ENCODE results near the gene GPSM1. TPM values are rescaled to one million over a fixed set of nuclear protein-coding genes. Genes with fewer than 3 reads are reported as not detected.

Gene GPSM1
- total RNA-seq, 1 donor from 2014 or later: 59.4 TPM

- DNase-seq (ENCODE audit: low read depth): no peak
- Mint-ChIP-seq H3K4me3 (ENCODE audit: unreplicated experiment) (no peak overlapping the region), H3K36me3 (ENCODE audit: low read depth, unreplicated experiment) (no peaks in the 10 kb centered on the region), H3K27ac (ENCODE audit: unreplicated experiment) (no peak overlapping the region), H3K27me3 (ENCODE audit: low read depth, unreplicated experiment) (no peaks in the 10 kb centered on the region), H3K4me1 (ENCODE audit: low read depth, unreplicated experiment) (peaks cover 7% of the 10 kb centered on the region), H3K9me3 (ENCODE audit: unreplicated experiment) (no peaks in the 10 kb centered on the region)
- H3K27me3 ChIP-seq (ENCODE audit: insufficient read depth, low read length): no peaks in the 10 kb centered on the region
- H4K20me1 ChIP-seq (ENCODE audit: insufficient read depth, low read length): peaks cover 32% of the 10 kb centered on the region
- no peak overlapping the region for H3K4me2 ChIP-seq (ENCODE audit: low read length)
- peaks cover 10% of the 10 kb centered on the region for H3K79me2 ChIP-seq (ENCODE audit: insufficient read depth, low read length)
- H2AFZ ChIP-seq (ENCODE audit: low read depth, low read length): no peak overlapping the region
- no peak overlapping the region for H3K4me3 ChIP-seq (ENCODE audit: insufficient read depth, low read depth, low read length)
- TF ChIP-seq EZH2 (IDR thresholded peaks at IDR 0.05; ENCODE audit: insufficient read depth, low read length) (no peak), CTCF (IDR thresholded peaks at IDR 0.05; ENCODE audit: insufficient read depth, low read depth, low read length) (no peak)
- no peak overlapping the region for H3K27ac ChIP-seq (ENCODE audit: low read depth, low read length)
- no peak overlapping the region for H3K9ac ChIP-seq (ENCODE audit: low read length)
- no peaks in the 10 kb centered on the region for H3K36me3 ChIP-seq (ENCODE audit: insufficient read depth, low read length)
- H3K4me1 ChIP-seq (ENCODE audit: insufficient read depth, low read length): peaks cover 32% of the 10 kb centered on the region
- no peaks in the 10 kb centered on the region for H3K9me3 ChIP-seq (ENCODE audit: insufficient read depth, low read depth, low read length)
- no peak for FAIRE-seq
Observed at GRCh38 chr9:136358016-136358415, 30.7 kb downstream of the GPSM1 start.

- peaks cover 10% of the 10 kb centered on the region for H3K79me2 ChIP-seq (ENCODE audit: insufficient read depth, low read length)
- no peaks in the 10 kb centered on the region for H3K27me3 ChIP-seq (ENCODE audit: insufficient read depth, low read length)
- Mint-ChIP-seq H3K4me1 (ENCODE audit: low read depth, unreplicated experiment) (peaks cover 7% of the 10 kb centered on the region), H3K9me3 (ENCODE audit: unreplicated experiment) (no peaks in the 10 kb centered on the region), H3K27me3 (ENCODE audit: low read depth, unreplicated experiment) (no peaks in the 10 kb centered on the region), H3K27ac (ENCODE audit: unreplicated experiment) (no peak overlapping the region), H3K36me3 (ENCODE audit: low read depth, unreplicated experiment) (no peaks in the 10 kb centered on the region), H3K4me3 (ENCODE audit: unreplicated experiment) (no peak overlapping the region)
- no peak overlapping the region for H3K9ac ChIP-seq (ENCODE audit: low read length)
- FAIRE-seq (no peak), DNase-seq (ENCODE audit: low read depth) (no peak)
- peaks cover 26% of the 10 kb centered on the region for H4K20me1 ChIP-seq (ENCODE audit: insufficient read depth, low read length)
- no peak overlapping the region for H3K27ac ChIP-seq (ENCODE audit: low read depth, low read length)
- peaks cover 34% of the 10 kb centered on the region for H3K4me1 ChIP-seq (ENCODE audit: insufficient read depth, low read length)
- H3K4me2 ChIP-seq (ENCODE audit: low read length): no peak overlapping the region
- TF ChIP-seq EZH2 (IDR thresholded peaks at IDR 0.05; ENCODE audit: insufficient read depth, low read length) (no peak), CTCF (IDR thresholded peaks at IDR 0.05; ENCODE audit: insufficient read depth, low read depth, low read length) (no peak)
- no peaks in the 10 kb centered on the region for H3K9me3 ChIP-seq (ENCODE audit: insufficient read depth, low read depth, low read length)
- H3K36me3 ChIP-seq (ENCODE audit: insufficient read depth, low read length): no peaks in the 10 kb centered on the region
- no peak overlapping the region for H2AFZ ChIP-seq (ENCODE audit: low read depth, low read length)
- H3K4me3 ChIP-seq (ENCODE audit: insufficient read depth, low read depth, low read length): no peak overlapping the region
Observed at GRCh38 chr9:136358888-136359287, 31.5 kb downstream of the GPSM1 start.

- TF ChIP-seq EZH2 (IDR thresholded peaks at IDR 0.05; ENCODE audit: insufficient read depth, low read length): no peak
- no peak for TF ChIP-seq CTCF (IDR thresholded peaks at IDR 0.05; ENCODE audit: insufficient read depth, low read depth, low read length)
- Mint-ChIP-seq H3K9me3 (ENCODE audit: unreplicated experiment) (no peaks in the 10 kb centered on the region), H3K27ac (ENCODE audit: unreplicated experiment) (peak overlapping the region; percentile 58), H3K4me1 (ENCODE audit: low read depth, unreplicated experiment) (peaks cover 2% of the 10 kb centered on the region), H3K4me3 (ENCODE audit: unreplicated experiment) (no peak overlapping the region), H3K36me3 (ENCODE audit: low read depth, unreplicated experiment) (no peaks in the 10 kb centered on the region), H3K27me3 (ENCODE audit: low read depth, unreplicated experiment) (no peaks in the 10 kb centered on the region)
- no peak overlapping the region for H3K4me2 ChIP-seq (ENCODE audit: low read length)
- H3K4me3 ChIP-seq (ENCODE audit: insufficient read depth, low read depth, low read length): no peak overlapping the region
- H3K27me3 ChIP-seq (ENCODE audit: insufficient read depth, low read length): no peaks in the 10 kb centered on the region
- H3K9me3 ChIP-seq (ENCODE audit: insufficient read depth, low read depth, low read length): no peaks in the 10 kb centered on the region
- peaks cover 10% of the 10 kb centered on the region for H3K79me2 ChIP-seq (ENCODE audit: insufficient read depth, low read length)
- H3K36me3 ChIP-seq (ENCODE audit: insufficient read depth, low read length): no peaks in the 10 kb centered on the region
- no peak for FAIRE-seq
- DNase-seq (ENCODE audit: low read depth): no peak
- peaks cover 30% of the 10 kb centered on the region for H3K4me1 ChIP-seq (ENCODE audit: insufficient read depth, low read length)
- H4K20me1 ChIP-seq (ENCODE audit: insufficient read depth, low read length): peaks cover 21% of the 10 kb centered on the region
- no peak overlapping the region for H3K27ac ChIP-seq (ENCODE audit: low read depth, low read length)
- no peak overlapping the region for H2AFZ ChIP-seq (ENCODE audit: low read depth, low read length)
- no peak overlapping the region for H3K9ac ChIP-seq (ENCODE audit: low read length)
Observed at GRCh38 chr9:136359774-136360718, 32.7 kb downstream of the GPSM1 start.
